ENCODE measurements around the gene SZRD1.

SZRD1 gene

DNA sequence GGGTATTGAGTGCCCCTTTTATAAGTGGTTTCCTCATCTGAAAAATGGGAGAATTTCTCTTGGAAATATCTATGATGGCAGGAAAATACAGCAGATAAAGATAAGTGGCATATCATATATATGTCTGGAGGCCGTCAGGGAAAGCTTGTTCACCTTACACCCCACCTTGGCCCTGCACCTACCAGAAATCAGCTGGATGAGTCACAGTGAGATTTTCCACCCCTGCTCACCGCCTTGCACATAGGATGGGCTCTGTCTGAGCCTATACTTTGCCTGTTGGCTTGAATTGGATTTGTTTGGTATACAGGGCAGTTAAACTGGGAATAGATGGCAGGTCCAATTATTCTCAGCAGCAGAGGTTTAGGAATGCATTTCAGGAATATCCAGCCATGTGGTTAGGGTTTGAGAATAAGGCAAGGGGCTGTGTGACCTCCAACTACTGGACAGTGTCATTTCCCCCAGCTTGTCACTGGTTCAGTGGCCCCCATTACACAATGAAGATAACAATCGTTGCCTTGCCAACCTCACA is 70.0 kb downstream of the SZRD1 start, which contains the start of gene SPATA21:
TSS of gene SPATA21 (minus strand) at position 479 of the 529 bp plus-strand sequence. CDS start 6,053 bp downstream, outside the sequence.
- H3K27ac ChIP-seq = no peak within 1 kb of the TSS
- TF ChIP-seq Cebpa-rat (IDR thresholded peaks at IDR 0.05) = no peak
- no peaks in the 10 kb centered on the region for H3K9me3 ChIP-seq
- H4K20me1 ChIP-seq = peaks cover 13% of the 10 kb centered on the region; the same call in 1 of the 2 replicates
- peaks cover 28% of the 10 kb centered on the region for H3K4me1 ChIP-seq
- no peaks in the 10 kb centered on the region for H3K36me3 ChIP-seq
- H3K9ac ChIP-seq = no peak within 1 kb of the TSS
- H3K4me3 ChIP-seq = no peak within 1 kb of the TSS
- H3K27me3 ChIP-seq = no peaks in the 10 kb centered on the region
- no peak within 1 kb of the TSS for H3K4me2 ChIP-seq

- Histone ChIP-seq H3K27ac (no peak overlapping the region), H3K9ac (no peak overlapping the region), H3K4me3 (no peak overlapping the region), H3K9me3 (no peaks in the 10 kb centered on the region), H3K27me3 (no peaks in the 10 kb centered on the region), H3K4me2 (no peak overlapping the region), H4K20me1 (peaks cover 28% of the 10 kb centered on the region), H3K36me3 (peaks cover 14% of the 10 kb centered on the region), H3K4me1 (peaks cover 32% of the 10 kb centered on the region)
- TF ChIP-seq Cebpa-rat (IDR thresholded peaks at IDR 0.05) = no peak
These were observed 71.5 kb downstream of the SZRD1 start for GRCh38 chr1:16438516-16438915.

- H3K4me1 ChIP-seq = peaks cover 30% of the 10 kb centered on the region
- H4K20me1 ChIP-seq = peaks cover 32% of the 10 kb centered on the region
- H3K27ac ChIP-seq = no peak overlapping the region
- H3K9me3 ChIP-seq = no peaks in the 10 kb centered on the region
- no peak for TF ChIP-seq Cebpa-rat (IDR thresholded peaks at IDR 0.05)
- no peak overlapping the region for H3K4me2 ChIP-seq
- H3K27me3 ChIP-seq = no peaks in the 10 kb centered on the region
- H3K4me3 ChIP-seq = no peak overlapping the region
- H3K36me3 ChIP-seq = peaks cover 18% of the 10 kb centered on the region
- no peak overlapping the region for H3K9ac ChIP-seq
These were observed 71.9 kb downstream of the SZRD1 start for GRCh38 chr1:16438924-16439323.

- Histone ChIP-seq H3K9ac (peak overlapping the region; percentile 94), H3K4me3 (peak overlapping the region; percentile 100), H3K4me2 (peak overlapping the region; percentile 92), H3K27ac (peak overlapping the region; percentile 89), H3K9me3 (no peaks in the 10 kb centered on the region), H3K4me1 (peaks cover 30% of the 10 kb centered on the region), H4K20me1 (peaks cover 43% of the 10 kb centered on the region), H3K36me3 (peaks cover 30% of the 10 kb centered on the region), H3K27me3 (no peaks in the 10 kb centered on the region)
- TF ChIP-seq Cebpa-rat (IDR thresholded peaks at IDR 0.05) = no peak
These were observed 73.1 kb downstream of the SZRD1 start for GRCh38 chr1:16440131-16440469.

GRCh38 chr1:16440470-16441281 is 73.6 kb downstream of the SZRD1 start, which contains the start of gene NECAP2:
Gene NECAP2 (plus strand): TSS chr1:16440724. CDS start chr1:16440762, 38 bp downstream.
- H4K20me1 ChIP-seq = peaks cover 49% of the 10 kb centered on the region
- peaks cover 36% of the 10 kb centered on the region for H3K36me3 ChIP-seq
- H3K4me3 ChIP-seq = peak within 1 kb of the TSS; percentile 100
- peak within 1 kb of the TSS; percentile 94 for H3K9ac ChIP-seq
- no peaks in the 10 kb centered on the region for H3K27me3 ChIP-seq
- H3K27ac ChIP-seq = peak within 1 kb of the TSS; percentile 89
- peak within 1 kb of the TSS; percentile 92 for H3K4me2 ChIP-seq
- H3K4me1 ChIP-seq = peaks cover 30% of the 10 kb centered on the region
- TF ChIP-seq Cebpa-rat (IDR thresholded peaks at IDR 0.05) = no peak
- H3K9me3 ChIP-seq = no peaks in the 10 kb centered on the region

- no peaks in the 10 kb centered on the region for H3K9me3 ChIP-seq
- H3K4me1 ChIP-seq = peaks cover 33% of the 10 kb centered on the region
- H3K27me3 ChIP-seq = no peaks in the 10 kb centered on the region
- H3K36me3 ChIP-seq = peaks cover 42% of the 10 kb centered on the region
- peak overlapping the region; percentile 94 for H3K9ac ChIP-seq
- peak overlapping the region; percentile 89 for H3K27ac ChIP-seq
- peak overlapping the region; percentile 92 for H3K4me2 ChIP-seq
- no peak for TF ChIP-seq Cebpa-rat (IDR thresholded peaks at IDR 0.05)
- H4K20me1 ChIP-seq = peaks cover 55% of the 10 kb centered on the region
- H3K4me3 ChIP-seq = peak overlapping the region; percentile 100
These were observed 74.2 kb downstream of the SZRD1 start for GRCh38 chr1:16441282-16441665.

DNA sequence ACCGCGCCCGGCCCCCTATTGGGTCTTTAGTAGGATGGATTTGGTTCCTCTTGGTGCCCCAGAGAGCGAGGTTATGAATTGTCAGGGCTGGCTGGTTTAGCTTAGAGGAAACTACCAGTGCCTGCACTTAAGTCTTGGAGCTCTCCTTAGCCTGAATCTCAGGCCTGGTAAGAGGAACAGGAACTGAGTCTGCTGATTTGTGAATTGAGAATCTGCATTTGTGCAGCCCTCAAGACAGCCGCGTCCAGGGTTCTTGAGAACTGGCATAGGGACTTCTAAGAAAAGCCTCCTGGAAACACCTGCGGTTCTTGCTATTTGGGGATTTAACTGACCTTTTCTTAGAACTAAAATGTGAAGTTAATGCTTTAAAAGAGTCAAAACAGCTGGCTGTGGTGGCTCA is 75.2 kb downstream of the SZRD1 start:
- peak overlapping the region; percentile 43 for H3K27ac ChIP-seq
- no peaks in the 10 kb centered on the region for H3K9me3 ChIP-seq
- H4K20me1 ChIP-seq = peaks cover 62% of the 10 kb centered on the region
- H3K9ac ChIP-seq = peak overlapping the region; percentile 69; the same call in 1 of the 2 replicates
- H3K36me3 ChIP-seq = peaks cover 52% of the 10 kb centered on the region
- H3K4me1 ChIP-seq = peaks cover 34% of the 10 kb centered on the region
- peak overlapping the region; percentile 92 for H3K4me2 ChIP-seq
- TF ChIP-seq Cebpa-rat (IDR thresholded peaks at IDR 0.05) = no peak
- H3K27me3 ChIP-seq = no peaks in the 10 kb centered on the region
- H3K4me3 ChIP-seq = no peak overlapping the region

DNA sequence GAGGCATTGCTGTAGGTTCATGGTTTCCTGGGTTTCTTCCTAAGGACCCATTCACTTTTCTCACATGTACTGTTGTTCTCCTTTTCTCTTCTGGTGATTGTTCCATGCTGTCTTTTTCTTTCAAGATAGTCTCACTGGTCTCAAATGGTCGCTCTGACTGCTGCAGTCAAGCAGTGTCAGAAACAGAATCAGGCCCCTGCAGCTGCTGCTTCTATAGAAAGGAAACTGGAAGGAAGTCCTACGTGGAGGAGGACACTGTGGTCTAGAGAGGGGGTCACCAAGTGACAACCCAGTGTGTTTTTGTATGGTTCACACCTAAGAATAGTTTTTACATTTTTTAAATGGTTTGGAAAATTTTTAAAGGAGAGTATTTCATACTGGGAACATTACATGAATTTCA is 75.9 kb downstream of the SZRD1 start:
- Histone ChIP-seq H4K20me1 (peaks cover 67% of the 10 kb centered on the region), H3K36me3 (peaks cover 58% of the 10 kb centered on the region), H3K4me2 (peak overlapping the region; percentile 92), H3K27me3 (no peaks in the 10 kb centered on the region), H3K9me3 (no peaks in the 10 kb centered on the region), H3K4me3 (no peak overlapping the region), H3K4me1 (peaks cover 34% of the 10 kb centered on the region), H3K27ac (peak overlapping the region; percentile 43), H3K9ac (peak overlapping the region; percentile 69; the same call in 1 of the 2 replicates)
- TF ChIP-seq Cebpa-rat (IDR thresholded peaks at IDR 0.05) = no peak

- Histone ChIP-seq H3K27me3 (no peaks in the 10 kb centered on the region), H3K9me3 (no peaks in the 10 kb centered on the region), H4K20me1 (peaks cover 78% of the 10 kb centered on the region), H3K36me3 (peaks cover 71% of the 10 kb centered on the region), H3K4me1 (peaks cover 34% of the 10 kb centered on the region), H3K27ac (no peak overlapping the region), H3K4me2 (no peak overlapping the region; the same call in 1 of the 2 replicates), H3K9ac (no peak overlapping the region; the same call in 1 of the 2 replicates), H3K4me3 (no peak overlapping the region)
- TF ChIP-seq Cebpa-rat (IDR thresholded peaks at IDR 0.05) = no peak
These were observed 77.1 kb downstream of the SZRD1 start for GRCh38 chr1:16443975-16444770.
